Amniotic stem cell (primary cell): Measurements from ENCODE around the gene ID1.
A peak's percentile ranks its signal among the peaks of the same experiment; 100 is the strongest.
"Not testable (repeated sequence)": the region's sequence is repeated elsewhere in the genome, so short reads cannot be mapped to it uniquely, and the experiment has no call there.

Experiments used
- DNase-seq: peaks from one replicate; lab custom pipeline; 2025; lab: John Stamatoyannopoulos, UW

Gene ID1

DNA sequence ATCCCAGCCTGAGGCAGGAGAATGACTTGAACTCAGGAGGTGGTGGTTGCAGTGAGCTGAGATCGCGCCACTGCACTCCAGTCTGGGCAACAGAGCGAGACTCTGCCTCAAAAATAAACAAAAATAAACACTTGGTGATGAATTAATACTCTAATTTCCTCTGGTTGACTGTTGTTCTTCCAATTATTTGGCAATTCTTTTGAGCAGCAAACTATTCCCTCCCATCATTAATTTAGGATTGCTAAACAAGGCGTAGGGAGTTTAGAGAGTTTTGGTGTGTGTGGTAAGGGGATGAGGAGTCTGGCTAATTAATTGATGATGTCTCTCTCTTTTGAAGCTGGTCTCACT is 2.7 kb upstream of the ID1 start:
- DNase-seq = no peak

DNA sequence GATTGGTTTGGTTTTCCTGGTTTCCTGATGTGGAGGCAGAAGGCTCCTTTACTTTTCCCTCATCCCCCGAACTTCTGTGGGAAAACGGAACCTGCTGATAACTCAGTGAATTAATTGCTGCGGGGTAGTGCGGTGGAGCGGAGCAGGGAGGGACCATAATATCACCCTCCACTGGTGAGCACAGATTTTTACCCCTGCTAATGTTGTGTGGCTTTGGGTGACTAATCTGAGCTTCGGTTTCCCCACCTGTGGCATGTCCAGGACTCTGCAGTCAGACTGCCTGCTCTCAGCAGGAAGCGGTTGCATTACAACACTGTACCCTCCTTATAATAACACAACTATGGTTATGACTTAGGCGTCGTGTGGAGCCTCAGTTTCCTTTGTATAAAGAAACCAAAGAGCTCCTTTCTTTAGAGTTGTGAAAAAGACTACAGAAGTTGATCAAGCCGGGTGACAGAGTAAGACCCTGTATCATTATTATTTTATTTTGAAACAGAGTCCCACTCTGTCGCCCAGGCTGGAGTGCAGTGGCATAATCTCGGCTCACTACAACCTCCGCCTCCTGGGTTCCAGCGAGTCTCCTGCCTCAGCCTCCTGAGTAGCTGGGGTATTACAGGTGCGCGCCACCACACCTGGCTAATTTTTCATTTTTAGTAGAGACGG is 2.2 kb upstream of the ID1 start:
- DNase-seq = no peak

DNA sequence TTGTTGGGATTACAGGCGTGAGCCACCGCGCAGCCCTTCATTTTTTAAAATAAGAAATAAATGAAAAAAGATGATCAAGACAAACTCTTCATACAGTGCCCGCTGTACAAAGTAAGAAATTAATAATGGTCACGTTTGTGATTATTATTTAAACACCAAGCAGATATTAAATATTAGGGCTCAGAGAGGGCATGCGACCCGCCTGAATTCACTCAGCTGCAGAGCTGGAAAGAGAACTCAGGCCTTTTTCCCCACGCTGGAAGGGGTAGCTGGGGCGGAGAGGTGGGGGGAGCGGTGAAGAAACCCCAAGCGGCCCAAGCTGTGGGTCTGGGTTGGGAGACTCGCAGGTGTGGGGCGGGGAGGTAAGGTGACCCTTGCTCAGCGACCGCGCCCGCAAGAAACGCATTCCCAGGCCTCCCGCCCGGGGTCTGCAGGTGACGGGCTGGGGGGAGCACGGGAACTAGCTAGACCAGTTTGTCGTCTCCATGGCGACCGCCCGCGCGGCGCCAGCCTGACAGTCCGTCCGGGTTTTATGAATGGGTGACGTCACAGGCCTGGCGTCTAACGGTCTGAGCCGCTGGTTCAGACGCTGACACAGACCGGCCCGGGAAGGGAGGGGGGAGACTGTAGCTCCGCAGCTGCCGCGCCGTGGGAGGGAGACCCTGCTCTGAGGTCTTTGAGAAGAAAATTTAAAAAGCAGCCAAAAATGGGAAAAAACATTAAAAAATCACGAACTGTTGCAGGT is 1.1 kb upstream of the ID1 start:
- peak; percentile 90 for DNase-seq

DNA sequence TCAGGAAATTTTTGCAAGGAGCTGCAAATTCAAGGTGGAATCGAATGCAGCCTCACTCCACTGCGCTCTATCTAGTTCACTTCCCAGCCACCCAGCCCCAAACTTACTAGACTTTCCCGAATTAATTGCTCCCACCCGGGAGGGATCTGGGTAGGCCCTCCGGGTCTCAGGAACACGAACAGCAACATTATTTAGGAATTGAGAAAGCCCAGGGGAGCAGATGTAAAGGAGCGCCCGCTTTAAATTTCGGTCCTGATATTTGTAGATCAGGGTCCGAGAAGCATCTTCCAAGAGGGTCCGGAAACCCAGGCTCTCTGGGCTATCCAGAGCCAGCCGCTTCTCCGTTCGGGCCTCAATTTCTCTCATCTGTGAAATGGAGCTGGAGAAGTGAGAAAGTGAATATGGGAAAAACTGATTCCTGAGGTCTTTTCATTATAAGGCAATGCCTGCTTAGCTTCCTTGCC is 490 bp upstream of the ID1 start:
- no peak for DNase-seq

DNA sequence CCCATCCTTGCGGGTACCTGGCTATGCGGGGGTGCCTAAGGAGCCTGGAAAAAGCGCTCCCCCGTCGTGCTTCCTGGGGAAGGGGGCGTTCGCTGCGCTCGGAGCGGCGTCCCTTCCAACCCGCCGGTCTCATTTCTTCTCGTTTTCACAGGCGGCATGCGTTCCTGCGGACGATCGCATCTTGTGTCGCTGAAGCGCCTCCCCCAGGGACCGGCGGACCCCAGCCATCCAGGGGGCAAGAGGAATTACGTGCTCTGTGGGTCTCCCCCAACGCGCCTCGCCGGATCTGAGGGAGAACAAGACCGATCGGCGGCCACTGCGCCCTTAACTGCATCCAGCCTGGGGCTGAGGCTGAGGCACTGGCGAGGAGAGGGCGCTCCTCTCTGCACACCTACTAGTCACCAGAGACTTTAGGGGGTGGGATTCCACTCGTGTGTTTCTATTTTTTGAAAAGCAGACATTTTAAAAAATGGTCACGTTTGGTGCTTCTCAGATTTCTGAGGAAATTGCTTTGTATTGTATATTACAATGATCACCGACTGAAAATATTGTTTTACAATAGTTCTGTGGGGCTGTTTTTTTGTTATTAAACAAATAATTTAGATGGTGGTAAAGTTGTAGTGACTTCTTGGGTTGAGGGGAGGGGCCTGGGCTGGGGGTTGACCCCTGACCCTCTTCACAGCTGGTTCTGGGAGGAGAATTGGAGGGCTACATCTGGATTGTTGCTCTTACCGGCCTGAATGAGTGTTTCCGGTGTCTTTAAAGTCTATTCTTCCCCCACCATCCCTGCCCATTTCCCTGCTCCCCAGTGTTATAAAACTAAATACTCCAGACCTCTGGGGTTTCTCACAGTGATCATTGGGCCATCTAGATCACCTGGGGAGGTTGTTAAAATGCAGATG is 1.1 kb downstream of the ID1 start:
- DNase-seq = no peak

DNA sequence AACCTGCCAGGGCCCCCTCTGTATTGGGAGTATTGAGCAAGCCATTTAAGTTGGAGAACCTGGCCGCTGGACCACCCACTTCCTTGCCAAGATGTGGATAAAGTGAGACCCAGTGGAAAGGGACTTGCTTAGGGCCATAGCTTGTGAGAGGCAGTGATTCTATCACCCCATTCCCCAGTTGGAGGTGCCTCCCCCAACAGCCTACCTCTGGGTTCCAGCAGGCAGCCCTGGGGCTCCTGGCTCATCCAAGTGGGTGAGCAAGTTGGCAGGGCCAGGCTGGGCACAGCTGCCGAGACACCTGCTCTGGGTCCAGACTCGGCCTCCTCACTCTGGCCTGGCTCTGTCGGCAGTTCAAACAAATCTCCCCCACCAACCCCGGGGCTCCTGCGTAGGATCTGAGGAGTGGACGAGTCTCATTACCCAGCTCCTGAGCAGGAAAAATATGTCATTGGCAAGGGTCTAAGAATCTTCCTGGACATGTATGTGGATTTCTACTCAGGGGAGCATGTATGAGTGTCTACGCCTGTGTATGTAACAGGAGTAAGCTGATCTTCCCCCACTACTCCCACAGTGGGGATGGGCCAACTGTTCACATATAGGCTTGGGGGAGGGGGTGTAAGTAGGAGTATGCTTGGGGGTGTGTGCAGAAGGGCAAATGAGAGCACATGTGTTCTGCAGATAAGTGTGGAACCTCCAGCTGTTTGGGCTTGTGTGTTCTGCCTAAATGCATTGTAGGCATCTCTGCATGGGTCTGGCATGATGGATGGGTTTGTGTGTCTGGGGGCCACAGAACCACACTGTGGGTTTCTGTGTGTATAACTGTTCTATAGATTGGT is 1.9 kb downstream of the ID1 start:
- DNase-seq = no peak

DNA sequence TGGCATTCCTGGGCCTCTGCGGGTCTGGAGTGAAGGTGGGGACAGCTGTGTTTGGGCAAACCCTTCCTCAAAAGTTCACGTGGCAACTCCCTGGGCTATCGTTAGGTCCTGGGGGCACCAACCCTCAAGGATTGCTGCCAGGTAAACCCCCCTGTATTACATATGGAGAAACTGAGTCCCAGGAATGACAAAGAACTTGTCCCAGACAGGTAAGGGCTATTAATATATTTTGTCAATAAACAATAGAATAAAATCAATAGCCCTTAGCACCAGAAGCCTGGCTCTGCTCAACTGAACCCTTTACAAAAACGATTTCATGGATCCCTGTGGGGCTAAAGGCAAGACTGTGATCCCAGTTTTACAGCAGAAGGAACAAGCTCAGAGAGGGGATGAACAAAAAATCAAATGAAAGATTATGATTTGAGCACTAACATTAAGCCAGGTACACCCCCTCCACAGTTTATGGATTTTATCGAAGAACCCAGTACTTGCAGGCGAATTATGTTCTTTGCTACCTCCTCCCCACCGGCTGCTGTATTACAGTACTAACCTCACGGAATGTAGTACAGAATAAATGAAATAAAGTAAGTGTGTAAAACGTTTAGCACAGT is 2.7 kb downstream of the ID1 start:
- no peak for DNase-seq

DNA sequence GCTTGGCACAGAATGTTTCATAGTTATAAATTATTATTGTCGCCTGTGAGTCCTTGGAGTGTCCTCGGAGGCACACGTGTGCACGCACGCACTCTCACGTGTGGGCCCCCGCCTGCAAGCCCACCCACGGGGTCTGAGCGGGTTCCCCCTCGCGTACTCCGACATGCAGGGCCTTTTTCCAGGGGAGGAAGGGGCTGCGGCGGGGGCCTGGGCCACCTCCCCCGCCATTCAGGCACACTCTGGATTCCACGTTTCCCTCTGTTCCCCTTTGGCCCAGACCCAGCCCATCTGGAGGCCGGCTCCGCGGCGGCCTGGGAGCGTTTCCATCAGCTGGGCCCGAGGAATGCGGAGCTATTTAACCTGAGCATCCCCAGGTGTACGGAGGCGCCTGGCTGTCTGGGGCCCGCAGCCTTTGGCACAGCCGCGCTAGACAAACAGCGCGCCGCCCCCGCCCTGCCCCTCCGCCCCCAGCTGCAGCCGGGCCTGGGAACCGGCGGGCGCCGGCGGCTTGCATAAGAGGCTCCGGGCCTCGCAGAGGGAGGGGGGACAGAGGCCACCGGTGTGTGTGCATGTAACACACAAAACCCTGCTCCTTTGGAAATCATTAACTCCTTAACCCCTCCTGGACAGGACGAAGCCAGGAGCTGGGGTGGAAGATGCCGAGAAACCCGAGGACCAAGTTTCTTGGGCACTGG is 3.3 kb downstream of the ID1 start:
- no peak for DNase-seq

DNA sequence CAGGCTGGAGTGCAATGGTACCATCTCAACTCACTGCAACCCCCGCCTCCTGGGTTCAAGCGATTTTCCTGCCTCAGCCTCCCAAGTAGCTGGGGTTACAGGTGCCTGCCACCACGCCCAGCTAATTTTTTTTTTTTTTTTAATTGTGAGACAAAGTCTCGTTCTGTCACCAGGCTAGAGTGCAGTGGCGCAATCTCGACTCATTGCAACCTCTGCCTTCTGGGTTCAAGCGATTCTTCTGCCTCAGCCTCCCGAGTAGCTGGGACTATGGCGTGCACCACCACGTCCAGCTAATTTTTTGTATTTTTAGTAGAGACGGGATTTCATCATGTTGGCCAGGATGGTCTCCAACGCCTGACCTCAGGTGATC is 7.2 kb downstream of the ID1 start:
- not testable (repeated sequence) for DNase-seq

DNA sequence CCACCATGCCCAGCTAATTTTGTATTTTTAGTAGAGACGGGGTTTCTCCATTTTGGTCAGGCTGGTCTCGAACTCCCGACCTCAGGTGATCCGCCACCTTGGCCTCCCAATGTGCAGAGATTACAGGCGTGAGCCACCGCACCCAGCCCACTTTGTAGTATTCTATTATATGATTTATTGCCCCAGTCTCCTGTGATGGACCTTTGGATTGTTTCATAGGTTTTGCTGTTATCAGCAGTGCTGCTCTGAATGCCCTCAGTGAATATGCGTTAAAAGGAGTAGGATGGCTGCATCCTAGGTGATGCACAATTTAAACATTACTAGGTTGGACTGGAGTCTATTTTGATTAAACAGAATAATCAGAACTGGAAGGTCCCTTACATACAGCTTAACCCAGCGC is 10.3 kb downstream of the ID1 start:
- no peak for DNase-seq

DNA sequence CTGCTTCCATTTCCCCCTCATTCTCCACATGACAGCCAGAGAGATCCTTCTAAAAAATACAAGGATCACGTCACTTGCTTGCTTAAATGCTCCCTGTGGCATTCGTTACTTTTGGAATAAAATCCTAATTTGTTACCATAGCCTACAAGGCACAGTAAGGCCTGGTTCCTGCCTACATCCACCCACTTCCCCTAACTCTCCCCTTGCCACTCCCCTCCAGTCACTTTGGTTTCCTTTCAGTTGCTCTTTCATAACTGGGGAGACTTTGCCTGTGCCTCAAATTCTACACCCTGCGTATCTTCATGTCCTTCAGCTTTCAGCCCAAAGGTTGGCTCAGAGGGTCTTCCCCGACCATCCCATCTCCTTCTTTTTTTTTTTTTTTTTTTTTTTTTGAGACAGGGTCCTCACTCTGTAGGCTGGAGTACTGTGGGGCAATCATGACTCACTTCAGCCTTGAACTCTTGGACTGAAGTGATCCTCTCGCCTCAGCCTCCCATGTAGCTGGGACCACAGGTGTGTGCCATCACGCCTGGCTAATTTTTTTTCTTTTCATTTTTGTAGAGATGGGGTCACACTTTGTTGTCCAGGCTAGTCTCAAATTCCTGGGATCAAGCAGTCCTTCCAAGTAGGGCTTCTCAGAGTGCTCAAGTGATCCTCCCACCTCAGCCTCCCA is 12.5 kb downstream of the ID1 start:
- DNase-seq = no peak

DNA sequence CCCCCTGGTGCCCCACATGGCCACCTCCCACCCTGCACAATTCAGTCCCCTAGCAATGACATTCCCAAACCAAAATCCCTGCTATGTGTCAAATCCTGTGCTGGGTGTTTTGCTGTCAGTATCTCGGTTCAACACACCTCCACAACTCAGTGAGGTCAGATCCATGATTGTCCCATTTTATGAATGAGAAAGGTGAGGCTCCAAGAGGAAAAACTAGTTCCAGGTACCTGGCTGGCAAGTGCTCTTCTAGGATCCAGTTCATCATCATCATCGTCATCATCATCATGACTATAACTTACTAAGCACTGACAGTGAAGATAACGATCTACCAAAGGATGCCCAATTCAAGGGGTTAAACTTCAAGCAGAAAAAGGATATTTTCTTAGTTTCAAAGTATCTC is 15.2 kb downstream of the ID1 start:
- no peak for DNase-seq

DNA sequence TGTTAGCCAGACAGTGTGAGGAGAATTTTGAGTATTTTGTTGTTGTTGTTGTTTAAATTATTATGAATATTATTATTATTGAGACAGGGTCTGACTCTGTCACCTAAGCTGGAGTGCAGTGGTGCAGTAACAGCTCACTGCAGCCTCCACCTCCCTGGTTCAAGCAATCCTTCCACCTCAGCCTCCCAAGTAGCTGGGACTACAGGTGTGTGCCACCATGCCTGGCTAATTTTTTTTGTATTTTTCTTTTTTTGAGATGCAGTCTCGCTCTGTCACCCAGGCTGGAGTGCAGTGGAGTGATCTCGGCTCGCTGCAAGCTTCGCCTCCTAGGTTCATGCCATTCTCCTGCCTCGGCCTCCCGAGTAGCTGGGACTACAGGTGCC is 18.0 kb downstream of the ID1 start:
- not testable (repeated sequence) for DNase-seq

DNA sequence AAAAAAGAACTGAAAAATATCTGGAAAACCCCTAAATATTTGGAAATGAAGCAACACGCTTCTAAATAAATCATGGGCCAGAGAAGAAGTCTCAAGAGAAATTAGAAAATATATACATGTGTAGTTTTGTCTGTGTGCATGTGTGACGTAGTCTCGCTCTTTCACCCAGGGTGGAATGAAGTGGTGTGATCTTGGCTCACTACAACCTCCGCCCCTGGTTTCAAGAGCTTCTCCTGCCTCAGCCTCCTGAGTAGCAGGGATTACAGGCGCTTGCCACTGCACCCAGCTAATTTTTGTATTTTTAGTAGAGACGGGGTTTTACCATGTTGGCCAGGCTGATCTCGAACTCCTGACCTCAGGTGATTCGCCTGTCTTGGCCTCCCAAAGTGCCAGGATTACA is 21.4 kb downstream of the ID1 start:
- not testable (repeated sequence) for DNase-seq

DNA sequence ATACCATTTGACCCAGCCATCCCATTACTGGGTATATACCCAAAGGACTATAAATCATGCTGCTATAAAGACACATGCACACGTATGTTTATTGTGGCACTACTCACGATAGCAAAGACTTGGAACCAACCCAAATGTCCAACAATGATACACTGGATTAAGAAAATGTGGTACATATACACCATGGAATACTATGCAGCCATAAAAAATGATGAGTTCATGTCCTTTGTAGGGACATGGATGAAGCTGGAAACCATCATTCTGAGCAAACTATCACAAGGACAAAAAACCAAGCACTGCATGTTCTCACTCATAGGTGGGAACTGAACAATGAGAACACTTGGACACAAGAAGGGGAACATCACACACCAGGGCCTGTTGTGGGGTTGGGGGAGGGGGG is 23.0 kb downstream of the ID1 start:
- not testable (repeated sequence) for DNase-seq

DNA sequence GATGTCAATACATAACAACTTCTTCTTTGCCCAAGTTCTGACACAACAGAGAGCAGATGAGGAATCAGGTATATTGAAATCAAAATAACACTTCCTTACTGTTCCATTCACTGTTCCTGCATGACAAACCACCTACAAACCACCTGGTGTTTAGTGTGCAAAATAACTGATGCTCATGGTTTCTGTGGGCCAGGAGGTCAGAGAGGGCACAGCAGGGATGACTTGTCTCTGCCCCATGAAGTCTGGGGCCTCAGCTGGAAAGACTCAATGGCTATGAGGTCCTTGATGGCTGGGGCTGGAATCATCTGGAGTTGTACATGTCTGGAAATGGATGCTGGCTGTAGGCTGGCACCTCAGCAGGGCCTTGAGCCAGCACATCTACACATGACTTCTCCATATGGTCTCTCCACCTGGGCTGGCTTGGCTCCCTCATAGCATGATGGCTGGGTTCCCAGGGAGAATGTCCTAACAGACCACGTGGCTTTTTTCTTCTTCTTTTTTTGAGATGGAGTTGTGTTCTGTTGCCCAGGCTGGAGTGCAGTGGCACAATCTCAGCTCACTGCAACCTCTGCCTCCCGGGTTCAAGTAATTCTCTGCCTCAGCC is 25.2 kb downstream of the ID1 start:
- no peak for DNase-seq

DNA sequence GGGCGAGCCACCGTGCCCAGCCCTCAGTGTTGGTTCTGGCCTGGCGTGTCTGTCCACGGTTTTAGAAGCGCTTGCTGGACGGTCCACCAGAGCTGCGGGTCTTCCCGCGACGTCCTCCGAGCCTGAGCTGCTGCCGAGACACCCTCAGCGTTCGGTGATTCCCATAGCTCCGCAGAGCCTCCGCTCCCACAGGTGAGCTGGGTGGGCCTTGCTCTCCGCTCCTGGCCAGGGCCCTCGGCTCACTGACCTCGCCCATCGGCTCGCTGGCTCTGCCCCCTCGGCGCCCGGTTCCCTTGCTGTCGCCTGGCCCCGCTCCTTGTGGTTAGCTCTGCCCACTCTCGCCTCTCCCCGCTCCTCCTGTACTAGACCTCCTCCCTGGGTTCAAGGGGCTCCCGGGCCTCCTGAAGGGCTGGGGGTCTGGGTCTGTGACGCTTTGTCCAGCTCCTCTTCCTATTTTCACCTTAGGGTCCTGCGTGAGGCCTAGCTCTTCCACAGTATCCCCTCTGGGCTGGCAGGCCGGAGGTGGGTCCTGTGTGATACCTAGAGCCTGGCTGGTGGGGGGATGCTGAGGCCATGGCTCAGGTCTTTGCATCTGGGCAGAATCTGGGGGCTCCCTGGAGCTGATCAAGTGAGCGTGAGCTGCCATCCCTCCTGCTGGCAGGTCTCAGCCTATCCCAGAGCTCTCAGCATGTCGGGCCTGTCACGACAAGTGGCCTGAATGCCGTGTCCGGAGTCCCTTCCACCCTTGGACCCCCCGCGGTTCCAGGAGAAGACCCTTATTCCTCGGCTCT is 27.7 kb downstream of the ID1 start:
- DNase-seq = no peak

DNA sequence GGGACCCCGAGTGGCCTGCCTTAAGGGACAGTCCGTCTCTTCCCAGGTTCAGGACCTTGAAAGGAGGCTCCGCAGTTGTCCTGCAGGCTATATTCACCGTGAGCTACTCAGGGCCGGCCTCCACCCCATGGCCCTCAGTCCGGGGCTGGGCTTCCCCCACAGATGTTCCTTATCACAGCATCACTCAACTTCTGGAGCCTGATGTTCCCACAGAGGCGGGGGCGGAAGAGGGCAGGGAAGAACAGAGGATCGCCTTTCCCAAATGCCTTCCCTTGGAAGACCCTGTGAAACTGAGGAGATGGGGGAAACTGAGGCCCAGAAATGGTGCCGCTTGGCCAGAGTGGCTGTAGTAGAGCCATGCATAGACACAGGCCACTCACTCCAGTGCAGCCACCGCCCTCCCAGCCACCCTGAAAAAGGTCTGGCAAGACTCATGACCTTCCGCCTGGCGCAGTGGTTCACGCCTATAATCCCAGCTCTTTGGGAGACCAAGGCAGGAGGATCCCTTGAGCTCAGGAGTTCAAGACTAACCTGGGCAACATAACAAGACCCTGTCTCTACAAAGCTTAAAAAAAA is 28.3 kb downstream of the ID1 start:
- no peak for DNase-seq

DNA sequence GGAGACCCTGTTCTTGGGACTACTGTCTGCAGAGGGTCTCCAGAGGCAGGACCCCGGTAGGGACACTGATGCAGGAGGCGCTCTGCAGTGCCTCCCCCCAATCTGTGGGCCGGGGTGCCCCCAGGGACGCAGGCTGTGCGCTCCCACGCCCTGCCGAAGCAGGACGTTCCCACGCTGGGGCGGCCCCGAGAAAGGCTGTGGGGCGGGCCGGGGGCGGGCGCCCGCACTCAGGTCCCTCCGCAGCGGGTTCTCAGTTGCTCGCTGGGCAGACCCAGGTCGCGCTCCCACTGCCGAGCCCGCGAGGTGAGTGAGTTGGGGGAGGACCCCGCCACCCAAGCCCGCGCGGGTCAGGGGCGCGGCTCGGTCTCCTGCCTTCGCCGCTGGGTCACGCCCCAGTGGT is 32.6 kb downstream of the ID1 start, which contains the start of gene COX4I2:
Gene COX4I2, plus strand, starts transcription at position 253 of the 400 bp plus-strand sequence. CDS start 1,106 bp downstream, outside the sequence.
- no peak for DNase-seq
